ENCODE data around the gene GM2A. TPM values are rescaled to one million over a fixed set of nuclear protein-coding genes. Genes with fewer than 3 reads are reported as not detected.
"Not testable (repeated sequence)": the region's sequence is repeated elsewhere in the genome, so short reads cannot be mapped to it uniquely, and the experiment has no call there.

The GM2A gene
- total RNA-seq, 1 donor from 2014 or later: 13.5 TPM

DNA sequence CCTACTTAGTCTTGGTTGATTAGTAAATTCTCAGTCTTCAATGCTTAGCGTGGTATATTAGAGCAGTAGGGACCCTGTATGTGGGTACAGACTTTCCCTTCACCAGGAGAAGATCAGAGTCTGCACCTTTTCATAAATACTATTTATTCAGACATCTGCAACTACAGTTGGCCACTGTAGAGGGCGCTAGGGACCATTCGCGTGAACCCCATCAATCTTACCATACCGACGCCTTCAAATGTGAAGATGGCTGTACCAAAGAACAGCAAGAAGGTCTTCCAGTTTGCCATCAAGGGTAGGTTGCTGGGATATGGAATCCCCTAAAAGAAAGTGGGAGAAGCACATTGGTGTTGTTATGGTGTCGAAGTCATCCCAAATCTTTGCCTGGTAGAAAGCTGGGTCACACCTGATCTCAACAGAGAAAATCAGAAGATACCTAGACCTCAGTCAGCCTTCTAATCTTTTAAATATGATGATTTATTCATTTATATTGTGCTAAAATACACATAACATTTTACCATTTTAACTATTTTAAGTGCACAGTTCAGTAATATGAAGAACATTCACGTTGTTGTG is 31.5 kb downstream of the GM2A start:
- no peak for DNase-seq (ENCODE audit: low read depth in 2 of 2)

DNA sequence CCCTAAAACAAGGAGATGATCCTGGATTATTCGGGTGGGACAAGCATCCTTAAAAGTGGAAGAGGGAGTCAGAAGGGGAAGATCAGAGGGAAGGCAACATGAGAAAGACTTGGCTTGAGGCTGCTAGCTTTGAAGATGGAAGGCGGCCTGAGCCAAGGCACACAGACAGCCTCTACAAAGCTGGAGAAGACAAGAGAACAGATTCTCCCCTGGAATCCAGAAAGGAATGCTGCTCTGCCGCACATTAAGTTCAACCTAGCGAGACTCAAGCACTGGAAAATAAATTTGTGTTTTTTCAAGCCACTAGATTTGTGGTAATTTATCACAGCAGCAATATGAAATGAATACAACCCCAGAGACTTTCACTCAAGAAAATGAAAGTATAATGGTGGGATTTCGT is 32.7 kb downstream of the GM2A start:
- DNase-seq (ENCODE audit: low read depth in 2 of 2): no peak

DNA sequence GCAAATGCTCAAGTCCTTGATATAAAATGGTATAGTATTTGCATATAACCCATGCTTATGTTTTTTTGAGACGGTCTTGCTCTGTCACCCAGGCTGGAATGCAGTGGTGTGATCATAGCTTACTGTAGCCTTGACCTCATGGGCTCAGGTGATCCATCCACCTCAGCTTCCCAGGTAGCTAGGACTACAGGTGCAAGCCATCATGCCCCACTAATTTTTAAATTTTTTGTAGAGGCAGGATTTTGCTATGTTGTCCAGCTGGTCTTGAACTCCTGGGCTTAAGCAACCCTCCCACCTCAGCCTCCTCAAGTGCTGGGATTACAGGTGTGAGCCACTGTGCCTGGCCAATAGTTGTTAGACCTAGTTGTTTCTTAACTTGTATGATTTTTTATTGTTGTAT is 33.3 kb downstream of the GM2A start:
- no peak for DNase-seq (ENCODE audit: low read depth in 2 of 2)

DNA sequence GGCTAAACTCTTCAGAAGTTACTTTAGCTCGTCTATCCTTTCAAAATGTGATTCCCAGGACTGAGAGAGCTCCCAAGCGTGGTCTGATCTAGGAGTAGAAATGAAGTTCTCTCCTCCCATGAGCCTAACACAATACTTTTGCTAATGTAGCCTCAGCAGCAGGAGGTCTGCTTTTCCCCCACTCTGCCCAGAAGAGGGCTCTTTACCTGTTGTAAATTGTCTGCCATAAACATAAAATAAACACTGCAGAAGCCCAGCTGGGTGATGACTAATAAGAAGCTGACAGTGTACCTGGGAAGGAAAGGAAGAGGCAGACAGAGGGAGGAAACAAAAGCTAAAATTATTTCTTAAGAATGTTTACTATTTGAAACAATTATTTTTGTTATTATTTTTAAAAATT is 35.2 kb downstream of the GM2A start:
- DNase-seq (ENCODE audit: low read depth in 2 of 2): no peak

DNA sequence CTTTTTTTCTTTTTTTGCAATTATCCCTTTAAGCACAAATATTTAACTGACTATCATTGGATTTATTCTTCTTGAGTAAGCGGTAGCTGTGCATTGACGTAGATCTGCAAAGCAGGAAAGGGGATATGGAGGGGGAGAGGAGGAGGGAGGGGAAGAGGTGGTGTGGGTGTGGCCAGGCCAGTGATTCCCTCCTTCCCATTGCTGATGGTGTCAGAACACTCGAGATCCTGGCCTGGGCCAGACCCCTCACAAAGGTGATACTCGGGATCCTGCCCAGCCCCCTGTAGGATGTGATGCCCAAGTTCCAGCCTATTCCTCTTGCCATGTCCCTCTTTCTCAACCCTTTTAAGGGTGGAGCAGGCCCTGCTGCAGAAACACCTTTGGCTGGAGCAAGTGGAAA is 40.6 kb downstream of the GM2A start:
- DNase-seq (ENCODE audit: low read depth in 2 of 2): no peak

DNA sequence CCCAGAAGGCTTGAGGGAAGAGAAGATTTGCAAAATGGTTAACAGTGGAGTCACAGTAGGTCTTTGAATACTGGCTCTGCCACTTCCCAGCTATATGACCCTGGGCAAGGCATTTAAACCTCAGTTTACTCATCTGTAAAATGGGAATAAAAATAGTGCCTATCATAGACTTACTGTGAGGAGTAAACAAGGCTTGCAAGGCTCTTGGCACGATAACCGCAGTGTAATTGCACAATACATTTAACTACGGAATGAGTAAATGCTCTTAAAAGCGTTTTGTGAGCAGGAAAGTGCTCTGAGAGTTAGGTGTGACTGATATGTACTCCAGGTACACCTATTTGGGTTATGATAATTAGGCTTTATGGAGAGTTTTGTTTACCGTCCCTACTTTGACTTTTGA is 42.2 kb downstream of the GM2A start:
- no peak for DNase-seq (ENCODE audit: low read depth in 2 of 2)

DNA sequence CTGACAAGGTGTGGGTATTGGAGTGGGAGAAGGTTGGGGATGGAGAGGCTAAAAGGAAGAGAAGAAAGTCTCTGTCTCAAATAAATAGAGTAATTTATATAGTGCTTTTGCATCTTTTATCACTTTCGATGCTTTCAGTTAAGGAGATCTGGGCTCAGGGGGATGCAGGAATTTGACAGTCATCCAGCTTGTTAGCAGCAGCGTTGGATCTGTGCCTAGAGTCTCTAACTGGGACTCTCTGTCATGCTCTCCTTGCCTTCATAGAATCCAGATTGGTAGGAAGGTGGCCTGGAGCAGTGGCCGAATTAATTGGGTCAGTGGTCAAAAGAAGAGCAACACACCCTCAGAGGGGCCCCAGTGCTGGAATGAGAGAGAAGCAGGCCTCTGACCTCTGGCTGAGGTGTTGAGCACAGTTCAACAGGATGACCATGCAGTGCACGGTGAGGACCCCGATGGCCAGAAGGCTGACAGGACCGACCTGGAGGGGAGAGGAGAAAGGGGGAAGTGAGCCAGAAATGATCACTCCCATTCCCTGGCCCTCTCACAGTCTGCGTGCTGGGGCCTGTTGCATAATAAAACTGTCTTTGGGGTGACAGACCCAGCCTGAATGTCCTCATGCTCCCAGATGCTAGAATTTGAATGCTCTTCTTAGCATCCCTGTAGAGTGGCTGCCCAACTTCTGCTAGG is 42.9 kb downstream of the GM2A start:
- DNase-seq (ENCODE audit: low read depth in 2 of 2): no peak

DNA sequence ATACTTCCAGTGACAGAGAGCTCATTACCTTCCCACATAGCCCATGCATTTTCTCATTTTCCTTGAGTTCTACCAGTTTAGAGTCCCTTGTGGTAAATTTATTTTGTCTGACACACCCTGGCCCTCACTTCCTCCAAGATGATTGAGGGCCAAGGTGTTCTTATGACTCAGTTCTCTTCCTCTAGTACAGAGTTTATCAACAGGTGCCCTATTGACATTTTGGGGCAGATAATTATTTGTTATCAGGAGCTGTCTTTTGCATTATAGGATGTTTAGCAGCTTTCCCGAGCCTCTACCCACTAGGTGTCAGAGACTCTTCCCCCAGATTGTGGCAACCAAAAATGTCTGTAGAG is 43.5 kb downstream of the GM2A start:
- no peak for DNase-seq (ENCODE audit: low read depth in 2 of 2)

DNA sequence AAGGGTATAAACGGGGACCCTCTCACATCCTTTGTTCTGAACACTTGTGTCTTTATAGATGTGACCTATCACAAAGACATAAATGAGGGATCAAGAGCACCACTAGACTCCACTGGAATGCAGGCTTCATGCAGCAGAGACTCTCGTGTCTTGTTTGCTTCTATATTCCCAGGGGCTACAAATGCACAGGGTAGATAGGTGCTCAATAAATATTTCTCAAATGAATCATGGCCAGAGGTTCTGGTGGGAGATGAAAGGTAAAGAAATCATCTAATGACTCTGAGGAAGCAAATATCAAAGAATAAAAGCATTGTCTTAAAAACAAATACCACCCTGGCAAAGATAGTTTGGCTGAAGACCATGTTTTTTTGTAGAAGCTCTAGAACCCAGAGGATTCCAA is 44.0 kb downstream of the GM2A start:
- no peak for DNase-seq (ENCODE audit: low read depth in 2 of 2)

DNA sequence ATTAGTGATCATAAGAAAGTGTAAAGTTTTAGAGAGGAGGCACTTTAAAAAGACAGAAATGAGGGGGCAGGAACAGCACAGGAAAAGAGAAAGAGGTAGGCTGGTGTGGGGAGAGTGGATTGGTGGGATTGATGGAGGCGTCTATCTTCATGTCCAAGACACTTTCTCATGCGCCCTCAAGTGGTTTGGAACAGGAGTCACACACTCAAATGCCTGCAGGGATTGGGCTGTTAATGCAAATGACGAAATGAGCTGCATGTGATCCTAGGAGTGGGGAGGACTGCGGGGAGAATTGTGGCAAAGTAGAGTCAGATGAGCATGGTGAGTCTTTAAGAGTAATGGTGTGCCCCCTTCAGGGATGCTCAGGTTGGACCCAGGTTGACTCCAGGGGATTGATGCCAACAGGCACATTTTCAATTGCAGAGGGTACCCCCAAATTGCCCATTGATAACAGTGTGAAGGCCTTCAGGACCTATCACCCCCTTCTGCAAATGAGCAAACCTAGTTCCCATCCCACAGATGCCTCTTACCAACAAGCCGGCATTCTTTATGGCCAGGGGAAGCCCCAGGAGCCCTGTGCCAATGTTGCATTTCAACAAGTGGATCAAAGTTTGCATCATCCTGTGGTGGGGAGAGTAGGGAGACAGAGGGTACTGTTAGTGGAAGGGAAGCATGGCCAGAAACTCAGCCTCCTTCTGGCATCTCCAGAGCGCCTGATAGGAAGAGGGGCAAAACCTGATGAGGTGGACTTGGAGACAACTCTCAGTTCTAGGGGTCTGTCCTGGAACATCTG is 45.3 kb downstream of the GM2A start:
- peak in 1 of 2 donors; percentile 72 for DNase-seq (ENCODE audit: low read depth in 2 of 2)

DNA sequence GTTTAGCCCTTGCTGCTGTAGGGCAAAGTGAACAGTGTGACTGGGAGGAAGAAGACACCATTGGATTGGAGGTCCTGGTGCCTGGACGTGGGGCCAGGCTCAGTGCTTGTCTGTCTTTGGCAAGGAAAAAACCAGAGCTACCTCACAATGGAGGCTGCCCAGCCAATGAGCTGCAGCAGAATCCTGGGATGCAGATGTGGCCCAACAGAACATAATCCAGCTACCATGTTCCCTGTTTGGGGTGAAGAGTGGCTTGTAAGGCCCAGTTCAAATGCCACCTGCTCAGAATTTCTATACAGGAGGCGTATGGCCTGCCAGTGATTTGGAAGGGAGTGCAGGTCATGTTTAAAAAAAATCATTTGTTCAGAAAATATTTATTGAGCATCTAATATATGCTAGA is 50.7 kb downstream of the GM2A start, which contains the start of gene SLC36A3:
SLC36A3 (minus strand) TSS at position 101 of the 400 bp plus-strand sequence. CDS start 412 bp downstream, outside the sequence.
- DNase-seq (ENCODE audit: low read depth in 2 of 2): no peak

DNA sequence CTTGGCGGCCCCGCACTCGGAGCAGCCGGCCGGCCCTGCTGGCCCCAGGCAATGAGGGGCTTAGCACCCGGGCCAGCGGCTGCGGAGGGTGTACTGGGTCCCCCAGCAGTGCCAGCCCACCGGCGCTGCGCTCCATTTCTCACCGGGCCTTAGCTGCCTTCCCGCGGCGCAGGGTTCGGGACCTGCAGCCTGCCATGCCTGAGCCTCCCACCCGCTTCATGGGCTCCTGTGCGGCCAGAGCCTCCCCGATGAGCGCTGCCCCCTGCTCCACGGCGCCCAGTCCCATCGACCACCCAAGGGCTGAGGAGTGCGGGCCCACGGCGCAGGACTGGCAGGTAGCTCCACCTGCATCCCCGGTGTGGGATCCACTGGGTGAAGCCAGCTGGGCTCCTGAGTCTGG is 56.3 kb downstream of the GM2A start:
- not testable (repeated sequence) for DNase-seq (ENCODE audit: low read depth in 2 of 2)

DNA sequence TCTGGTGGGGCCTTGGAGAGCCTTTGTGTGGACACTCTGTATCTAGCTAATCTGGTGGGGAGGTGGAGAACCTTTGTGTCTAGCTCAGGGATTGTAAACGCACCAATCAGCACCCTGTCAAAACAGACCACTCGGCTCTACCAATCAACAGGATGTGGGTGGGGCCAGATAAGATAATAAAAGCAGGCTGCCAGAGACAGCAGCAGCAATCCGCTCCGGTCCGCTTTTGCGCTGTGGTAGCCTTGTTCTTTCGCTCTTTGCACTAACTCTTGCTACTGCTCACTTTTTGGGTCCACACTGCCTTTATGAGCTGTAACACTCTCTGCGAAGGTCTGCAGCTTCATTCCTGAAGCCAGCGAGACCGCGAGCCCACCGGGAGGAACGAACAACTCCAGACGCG is 56.8 kb downstream of the GM2A start:
- not testable (repeated sequence) for DNase-seq (ENCODE audit: low read depth in 2 of 2)

DNA sequence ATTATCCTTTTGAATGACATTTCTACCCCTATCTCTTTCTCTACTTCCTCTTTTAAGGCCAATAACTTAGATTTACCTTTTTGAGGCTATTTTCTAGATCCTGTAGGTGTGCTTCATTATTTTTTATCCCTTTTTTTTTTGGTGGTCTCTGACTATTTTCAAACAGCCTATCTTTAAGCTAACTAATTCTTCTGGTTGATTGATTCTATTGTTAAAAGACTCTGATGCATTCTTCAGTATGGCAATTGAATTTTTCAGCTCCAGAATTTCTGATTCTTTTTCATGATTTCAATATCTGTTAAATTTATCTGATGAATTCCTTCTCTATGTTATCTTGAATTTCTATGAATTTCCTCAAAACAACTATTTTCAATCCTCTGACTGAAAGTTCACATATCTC is 57.9 kb downstream of the GM2A start:
- no peak for DNase-seq (ENCODE audit: low read depth in 2 of 2)

DNA sequence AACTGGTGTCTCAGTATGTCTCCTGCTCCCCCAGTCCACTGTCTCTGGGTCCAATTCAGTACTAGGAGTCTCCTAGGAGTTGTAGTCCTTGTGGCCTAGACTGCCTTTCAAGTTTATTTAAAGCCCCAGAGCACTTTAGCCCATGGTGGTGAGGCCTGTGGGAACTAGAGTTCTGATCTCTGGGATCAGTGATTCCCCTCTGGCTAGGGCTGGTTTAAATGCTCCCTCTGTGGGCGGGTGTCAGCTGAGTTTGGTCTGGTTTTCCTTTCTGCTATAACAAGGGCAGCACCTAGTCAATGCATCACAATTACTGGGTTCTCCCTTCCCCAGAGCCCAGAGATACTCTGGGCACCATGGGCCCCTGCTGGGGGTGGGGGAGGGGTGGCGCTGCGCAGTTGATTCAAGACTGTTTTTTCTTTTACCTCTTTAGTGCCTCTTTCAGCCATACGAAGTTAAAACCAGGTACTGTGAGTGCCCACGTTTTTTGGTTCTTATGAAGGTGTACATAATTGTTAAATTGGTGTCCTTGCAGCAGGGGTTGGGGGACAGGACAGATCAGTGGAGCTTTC is 59.9 kb downstream of the GM2A start:
- DNase-seq (ENCODE audit: low read depth in 2 of 2): no peak

DNA sequence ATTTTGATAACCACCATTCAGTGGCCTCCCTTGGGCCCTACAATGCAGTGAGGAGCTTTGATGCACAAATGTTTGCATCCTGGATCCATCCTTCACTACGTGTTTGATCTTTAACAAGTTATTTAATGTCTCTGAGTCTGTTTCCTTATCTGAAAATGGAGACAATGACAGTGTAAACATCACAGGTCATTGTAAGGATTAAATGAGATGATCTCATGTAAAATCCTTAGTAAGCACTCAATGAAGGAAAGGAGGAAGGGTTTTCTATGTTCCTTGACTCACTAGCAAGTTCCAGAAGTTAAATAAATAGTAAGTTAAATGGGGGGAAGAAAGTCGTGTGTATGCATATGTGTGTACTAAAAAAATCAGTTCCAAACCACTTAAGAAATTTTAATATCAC is 60.4 kb downstream of the GM2A start:
- DNase-seq (ENCODE audit: low read depth in 2 of 2): no peak

DNA sequence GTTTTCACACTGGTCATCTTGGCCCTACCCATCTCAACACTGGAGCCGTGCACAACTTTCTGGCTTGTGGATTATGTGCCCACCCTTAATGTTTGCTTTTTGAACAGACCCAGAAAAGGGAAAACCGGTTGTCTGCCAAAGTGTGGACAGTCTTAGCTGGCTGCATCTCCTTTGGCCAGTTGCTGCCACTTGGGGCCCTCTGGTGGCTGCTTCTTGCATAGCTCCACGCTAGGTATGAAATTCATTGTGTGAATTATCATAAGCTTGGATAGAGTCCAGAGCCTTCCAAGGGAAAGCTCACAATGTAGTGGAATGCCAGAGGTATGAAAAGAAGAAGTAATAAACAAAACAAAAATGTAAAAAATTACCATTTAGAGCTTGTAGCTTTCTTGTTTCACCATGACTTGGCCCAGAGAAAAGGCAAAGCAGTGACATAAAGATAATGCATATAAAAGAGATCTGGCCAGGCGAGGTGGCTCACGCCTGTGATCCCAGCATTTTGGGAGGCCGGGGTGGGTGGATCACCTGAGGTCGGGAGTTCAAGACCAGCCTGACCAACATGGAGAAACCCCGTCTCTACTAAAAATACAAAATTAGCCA is 63.1 kb downstream of the GM2A start:
- peak; percentile 73 to 74 for DNase-seq (ENCODE audit: low read depth in 2 of 2)

DNA sequence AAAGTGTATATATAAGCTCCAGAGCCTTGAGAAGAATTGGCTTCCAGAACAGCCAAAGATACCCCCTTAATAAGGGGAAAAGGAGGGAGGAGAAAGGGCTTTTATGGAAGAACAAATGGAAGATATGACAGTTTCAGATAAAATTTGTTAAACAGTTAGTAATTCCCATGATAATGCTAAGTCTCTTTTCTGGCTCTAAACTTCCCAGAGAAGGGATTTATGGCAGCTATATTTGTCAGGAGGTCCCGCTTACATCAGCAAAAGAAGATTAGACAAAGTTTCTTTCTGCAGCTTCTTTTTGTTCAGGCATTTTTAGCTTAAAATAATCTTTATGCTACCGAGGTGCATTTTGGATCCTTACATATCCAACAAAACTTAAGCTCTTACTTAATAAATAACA is 64.9 kb downstream of the GM2A start:
- DNase-seq (ENCODE audit: low read depth in 2 of 2): no peak

DNA sequence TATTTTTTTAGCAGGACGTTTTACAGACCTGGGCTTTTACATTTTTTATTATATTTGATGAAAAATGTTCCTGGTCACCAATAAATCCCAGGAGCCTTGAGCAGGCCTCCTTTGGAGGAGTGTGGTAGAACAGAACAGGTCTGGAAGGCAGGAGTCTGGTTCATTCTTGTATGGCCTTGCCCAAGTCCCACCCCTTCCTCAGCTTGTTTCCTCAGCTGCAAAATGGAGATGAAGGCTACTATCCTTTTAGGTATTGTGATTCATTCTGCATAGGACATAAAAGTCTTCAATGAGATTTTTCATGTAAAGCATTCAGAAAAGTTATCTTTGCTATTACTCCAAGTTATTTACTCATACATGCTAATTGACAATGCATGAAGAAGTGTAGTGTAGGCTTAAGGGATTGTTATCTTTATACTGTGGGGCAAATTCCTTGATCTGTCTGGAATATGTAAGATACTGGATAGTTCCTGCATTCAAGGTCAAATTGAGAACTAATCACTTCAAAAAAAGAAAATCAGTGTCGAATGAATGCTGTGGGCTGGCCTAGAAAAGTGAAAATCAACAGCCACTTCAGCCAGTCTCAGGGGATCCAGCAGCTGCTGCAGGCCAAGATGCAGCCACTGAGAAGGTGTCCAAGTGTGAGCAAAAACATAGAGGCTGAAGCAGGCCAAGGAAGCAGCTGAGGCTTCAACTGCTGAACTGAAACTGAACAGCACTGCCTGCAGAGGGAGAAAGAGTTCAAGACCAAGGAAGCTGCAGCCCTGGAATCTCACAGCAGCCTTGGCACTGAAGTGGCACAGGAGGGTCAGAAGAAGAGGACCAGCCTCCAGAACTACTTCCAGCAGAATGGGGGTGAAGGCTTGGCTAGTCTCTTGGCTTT is 66.1 kb downstream of the GM2A start:
- DNase-seq (ENCODE audit: low read depth in 2 of 2): peak in 1 of 2 donors; percentile 23
